Stomach smooth muscle (tissue), 2 donors: ENCODE data around the gene EEFSEC.

Experiments
- H3K27ac ChIP-seq: one replicate; pipeline ENCODE4 v1.7.0; 2013; ENCODE audit warnings: mild to moderate bottlenecking, low read length, inconsistent platforms
- H3K27me3 ChIP-seq, 2 donors: one replicate each; pipeline ENCODE4 v1.7.0; 2013; ENCODE audit warnings: low read length in 2 of 2; ENCODE audit not compliant: insufficient read depth in 2 of 2, control insufficient read depth in 1 of 2
- H3K36me3 ChIP-seq, 2 donors: one replicate each; pipeline ENCODE4 v1.7.0; 2013; ENCODE audit warnings: low read length in 2 of 2; ENCODE audit not compliant: control insufficient read depth in 2 of 2, insufficient read depth in 2 of 2
- H3K4me1 ChIP-seq: one replicate; pipeline ENCODE4 v1.7.0; 2013; ENCODE audit warnings: low read length; ENCODE audit not compliant: control insufficient read depth, insufficient read depth
- H3K4me3 ChIP-seq, 2 donors: one replicate each; pipeline ENCODE4 v1.7.0; 2013; ENCODE audit warnings: low read length in 2 of 2
- H3K9ac ChIP-seq, 2 donors: one replicate each; pipeline ENCODE4 v1.7.0; 2013; ENCODE audit warnings: low read length in 2 of 2, mild to moderate bottlenecking in 1 of 2
- H3K9me3 ChIP-seq, 2 donors: one replicate each; pipeline ENCODE4 v1.7.0; 2013; ENCODE audit warnings: low read length in 2 of 2; ENCODE audit not compliant: control insufficient read depth in 2 of 2
- donor health status: healthy.
- donor health status: Pancreatic carcinoma.

EEFSEC gene

GRCh38 chr3:128173849-128174248 lies 20.6 kb downstream of the EEFSEC start:
- Histone ChIP-seq H3K9me3 (no peaks in the 10 kb centered on the region), H3K4me3 (no peak overlapping the region), H3K9ac (no peak overlapping the region), H3K27ac (no peak overlapping the region), H3K36me3 (no peaks in the 10 kb centered on the region), H3K4me1 (peaks cover 12% of the 10 kb centered on the region), H3K27me3 (no peaks in the 10 kb centered on the region)

GRCh38 chr3:128174675-128175590 lies 21.7 kb downstream of the EEFSEC start:
- no peak overlapping the region for H3K27ac ChIP-seq
- H3K4me1 ChIP-seq = peaks cover 8% of the 10 kb centered on the region
- H3K36me3 ChIP-seq = no peaks in the 10 kb centered on the region
- H3K4me3 ChIP-seq = no peak overlapping the region
- H3K9me3 ChIP-seq = no peaks in the 10 kb centered on the region
- H3K27me3 ChIP-seq = no peaks in the 10 kb centered on the region
- no peak overlapping the region for H3K9ac ChIP-seq

GRCh38 chr3:128175768-128176167 lies 22.5 kb downstream of the EEFSEC start:
- Histone ChIP-seq H3K36me3 (no peaks in the 10 kb centered on the region), H3K9ac (no peak overlapping the region), H3K27ac (no peak overlapping the region), H3K4me3 (no peak overlapping the region), H3K4me1 (peaks cover 8% of the 10 kb centered on the region), H3K9me3 (no peaks in the 10 kb centered on the region), H3K27me3 (no peaks in the 10 kb centered on the region)

GRCh38 chr3:128176276-128176833 lies 23.1 kb downstream of the EEFSEC start:
- Histone ChIP-seq H3K9me3 (no peaks in the 10 kb centered on the region), H3K9ac (no peak overlapping the region), H3K36me3 (no peaks in the 10 kb centered on the region), H3K4me3 (no peak overlapping the region), H3K4me1 (peaks cover 8% of the 10 kb centered on the region), H3K27me3 (no peaks in the 10 kb centered on the region), H3K27ac (no peak overlapping the region)

GRCh38 chr3:128177865-128178264 lies 24.6 kb downstream of the EEFSEC start:
- Histone ChIP-seq H3K9ac (no peak overlapping the region), H3K36me3 (no peaks in the 10 kb centered on the region), H3K4me1 (peaks cover 8% of the 10 kb centered on the region), H3K9me3 (no peaks in the 10 kb centered on the region), H3K27me3 (no peaks in the 10 kb centered on the region), H3K27ac (no peak overlapping the region), H3K4me3 (no peak overlapping the region)

GRCh38 chr3:128178782-128179483 lies 25.7 kb downstream of the EEFSEC start:
- no peaks in the 10 kb centered on the region for H3K9me3 ChIP-seq
- H3K27ac ChIP-seq = no peak overlapping the region
- H3K9ac ChIP-seq = no peak overlapping the region
- peak overlapping the region in 1 of 2 donors; percentile 23 for H3K4me3 ChIP-seq
- H3K36me3 ChIP-seq = no peaks in the 10 kb centered on the region
- H3K4me1 ChIP-seq = peaks cover 5% of the 10 kb centered on the region
- H3K27me3 ChIP-seq = no peaks in the 10 kb centered on the region

- H3K36me3 ChIP-seq = no peaks in the 10 kb centered on the region
- no peaks in the 10 kb centered on the region for H3K9me3 ChIP-seq
- peaks cover 4% of the 10 kb centered on the region for H3K4me1 ChIP-seq
- no peak overlapping the region for H3K9ac ChIP-seq
- no peaks in the 10 kb centered on the region for H3K27me3 ChIP-seq
- peak overlapping the region in 1 of 2 donors; percentile 23 for H3K4me3 ChIP-seq
- H3K27ac ChIP-seq = no peak overlapping the region
Measured at GRCh38 chr3:128179484-128179819, 26.2 kb downstream of the EEFSEC start.

- Histone ChIP-seq H3K36me3 (no peaks in the 10 kb centered on the region), H3K4me1 (no peaks in the 10 kb centered on the region), H3K4me3 (no peak overlapping the region), H3K27ac (no peak overlapping the region), H3K9ac (no peak overlapping the region), H3K9me3 (no peaks in the 10 kb centered on the region), H3K27me3 (no peaks in the 10 kb centered on the region)
Measured at GRCh38 chr3:128180436-128180835, 27.2 kb downstream of the EEFSEC start.

GRCh38 chr3:128180913-128181312 lies 27.6 kb downstream of the EEFSEC start:
- H3K36me3 ChIP-seq = no peaks in the 10 kb centered on the region
- no peak overlapping the region for H3K4me3 ChIP-seq
- no peak overlapping the region for H3K27ac ChIP-seq

GRCh38 chr3:128182656-128183055 lies 29.4 kb downstream of the EEFSEC start:
- Histone ChIP-seq H3K9ac (no peak overlapping the region), H3K9me3 (no peaks in the 10 kb centered on the region), H3K4me3 (no peak overlapping the region), H3K27ac (no peak overlapping the region), H3K36me3 (no peaks in the 10 kb centered on the region), H3K27me3 (no peaks in the 10 kb centered on the region), H3K4me1 (peaks cover 4% of the 10 kb centered on the region)

More at GRCh38 chr3:128180913-128181312, 27.6 kb downstream of the EEFSEC start:
- Histone ChIP-seq H3K4me1 (no peaks in the 10 kb centered on the region), H3K9me3 (no peaks in the 10 kb centered on the region), H3K9ac (no peak overlapping the region), H3K27me3 (no peaks in the 10 kb centered on the region)
